K562 (cell line): ENCODE measurements around the gene CHD6. TPM values are rescaled to one million over a fixed set of nuclear protein-coding genes. Genes with fewer than 3 reads are reported as not detected.

Experiments
- ATAC-seq: fragments of 200-7000 bp; cut with Tn5 transposase; 3 replicates; pipeline ENCODE4 v1.9.1; 2020; ENCODE audit warnings: moderate library complexity
- BruUV-seq: library from RNA; stranded (reverse); fragments of 400-500 nt; replicated peaks from 2 replicates; lab custom pipeline; 2021; lab: Mats Ljungman, UMichigan
- CTCF ChIA-PET: fragments of 300-600 bp; formaldehyde crosslinking; extraction: SDS; loops from one replicate; lab custom pipeline; 2021; ENCODE audit warnings: low intra/inter-chr PET ratio; lab: Yijun Ruan, JAX
- POLR2A ChIA-PET: fragments of 300-600, 350-650 bp; sonication (Branson Sonifier 250); formaldehyde crosslinking; extraction: SDS; loops from one replicate; lab custom pipeline; 2021; ENCODE audit warnings: antibody characterized with exemption, inconsistent platforms; lab: Yijun Ruan, JAX
- DNase-seq, 4 experiments: peaks; one replicate each; pipeline versions ENCODE4 v3.0.0 to v3.0.0-alpha.2; 2011 to 2018; ENCODE audit warnings: low spot score in 3 of 4, mixed read lengths in 3 of 4; ENCODE audit errors: extremely low read depth in 1 of 4
- FAIRE-seq: peaks from 2 replicates; lab custom pipeline; 2011; peaks lifted over from hg19 to GRCh38; lab: Jason Lieb, UNC
- H2AFZ ChIP-seq: 2 replicates; pipeline ENCODE4 v1.6.0; 2011; ENCODE audit warnings: low read depth, low read length, control low read depth, inconsistent platforms
- H3K27ac ChIP-seq: fragments of 200-600 bp; 3 replicates; pipeline ENCODE4 v1.8.0; 2011; ENCODE audit warnings: low read depth, mild to moderate bottlenecking, control low read depth, inconsistent platforms, low read length, moderate library complexity, mixed read lengths; ENCODE audit errors: extremely low read depth
- H3K27me3 ChIP-seq, 2 experiments: fragments of 300-600 bp in 1 of 2; 2 replicates in 1 of 2; 3 replicates in 1 of 2; pipeline versions ENCODE4 v1.6.0 to v1.8.0; 2011; ENCODE audit warnings: inconsistent platforms in 2 of 2, low read length in 2 of 2, mild to moderate bottlenecking in 1 of 2, mixed read lengths in 1 of 2, moderate library complexity in 1 of 2; ENCODE audit not compliant: control insufficient read depth in 2 of 2, insufficient read depth in 2 of 2
- H3K36me3 ChIP-seq: fragments of 300-600 bp; 3 replicates; pipeline ENCODE4 v1.8.0; 2011; ENCODE audit warnings: mild to moderate bottlenecking, low read length, inconsistent platforms; ENCODE audit not compliant: control insufficient read depth, insufficient read depth
- H3K4me1 ChIP-seq, 2 experiments: fragments of 200-600 bp in 1 of 2; replicated peaks in 1 of 2; 2 replicates in 1 of 2; 3 replicates in 1 of 2; pipeline versions ENCODE4 v1.5.1 to v1.8.0; 2011; ENCODE audit warnings: inconsistent platforms in 2 of 2, low read length in 2 of 2, mild to moderate bottlenecking in 1 of 2, mixed read lengths in 1 of 2, moderate library complexity in 1 of 2; ENCODE audit not compliant: control insufficient read depth in 2 of 2, insufficient read depth in 2 of 2
- H3K4me2 ChIP-seq: 2 replicates; pipeline ENCODE4 v1.6.1; 2011; ENCODE audit warnings: low read length, control low read depth, inconsistent platforms, mixed read lengths; ENCODE audit not compliant: insufficient read depth
- H3K4me3 ChIP-seq: fragments of 200-600 bp; sonication (generic), shearing (Covaris generic); 2 replicates; pipeline ENCODE4 v1.5.1; 2016; ENCODE audit warnings: control low read depth, inconsistent platforms
- H3K79me2 ChIP-seq: fragments of 200-600 bp; 3 replicates; pipeline ENCODE4 v1.8.0; 2011; ENCODE audit warnings: low read length, inconsistent platforms; ENCODE audit not compliant: control insufficient read depth, insufficient read depth
- H3K9ac ChIP-seq, 2 experiments: 2 replicates each; pipeline versions ENCODE4 v1.6.0 to v1.6.1; 2011; ENCODE audit warnings: low read depth in 2 of 2, low read length in 2 of 2, control low read depth in 1 of 2, inconsistent platforms in 1 of 2, mild to moderate bottlenecking in 1 of 2, mixed read lengths in 1 of 2; ENCODE audit not compliant: insufficient read depth in 1 of 2
- H3K9me1 ChIP-seq: one replicate; pipeline ENCODE4 v1.6.0; 2011; ENCODE audit warnings: inconsistent platforms, mild to moderate bottlenecking, low read length, moderate library complexity; ENCODE audit not compliant: control insufficient read depth, insufficient read depth
- H3K9me3 ChIP-seq: replicated peaks from 2 replicates; pipeline ENCODE4 v1.5.1; 2011; ENCODE audit warnings: low read depth, low read length, inconsistent platforms; ENCODE audit not compliant: control insufficient read depth, insufficient read depth
- H4K20me1 ChIP-seq: replicated peaks from 2 replicates; pipeline ENCODE4 v1.6.1; 2011; ENCODE audit warnings: low read length, inconsistent platforms, mixed read lengths; ENCODE audit not compliant: control insufficient read depth, insufficient read depth
- DPF2 ChIP-seq: fragments of 450-650 bp; IDR thresholded peaks from 2 replicates; pipeline ENCODE4 v1.6.1; 2016
- ETV5 ChIP-seq: sonication (generic); formaldehyde crosslinking; IDR thresholded peaks from 2 replicates; pipeline ENCODE4 v1.4.0; 2020; ENCODE audit warnings: low read depth, mild to moderate bottlenecking, missing genetic modification reagents
- GATAD2B ChIP-seq: fragments of 450-650 bp; IDR thresholded peaks from 2 replicates; pipeline ENCODE4 v1.6.1; 2017; ENCODE audit warnings: mild to moderate bottlenecking, borderline replicate concordance
- HNRNPK ChIP-seq: fragments of 200-400 bp; formaldehyde crosslinking; IDR thresholded peaks from one replicate; pipeline ENCODE4 v1.6.1; 2018; ENCODE audit warnings: mild to moderate bottlenecking, low read depth, low read length; ENCODE audit not compliant: poor library complexity, severe bottlenecking
- LARP7 ChIP-seq: fragments of 450-650 bp; IDR thresholded peaks from 2 replicates; pipeline ENCODE4 v1.6.1; 2016
- MAFF ChIP-seq: IDR thresholded peaks from 2 replicates; pipeline ENCODE4 v1.6.1; 2012; ENCODE audit warnings: low read length, improper control_type of control experiment
- NR1H2 ChIP-seq: sonication (generic); formaldehyde crosslinking; IDR thresholded peaks from 2 replicates; pipeline ENCODE4 v1.4.0; 2020; ENCODE audit warnings: mild to moderate bottlenecking, missing genetic modification reagents
- SMAD3 ChIP-seq: fragments of 450-650 bp; formaldehyde crosslinking; conservative IDR thresholded peaks from 2 replicates; pipeline ENCODE4 v1.4.0; 2020; ENCODE audit warnings: mild to moderate bottlenecking
- TCFL5 ChIP-seq: fragments of 250-450 bp; sonication (Bioruptor Pico); conservative IDR thresholded peaks from 2 replicates; pipeline ENCODE4 v1.6.1; 2021; ENCODE audit warnings: mild to moderate bottlenecking, moderate library complexity, matching md5 sums
- TEAD2 ChIP-seq: fragments of 450-650 bp; IDR thresholded peaks from 2 replicates; pipeline ENCODE4 v1.6.1; 2016; ENCODE audit warnings: missing genetic modification characterization, control low read depth, missing compliant biosample characterization
- TGIF2 ChIP-seq: sonication (generic); formaldehyde crosslinking; IDR thresholded peaks from 2 replicates; pipeline ENCODE4 v1.8.1; 2022; ENCODE audit warnings: mild to moderate bottlenecking, missing genetic modification reagents, moderate library complexity
- U2AF1 ChIP-seq: fragments of 200-400 bp; formaldehyde crosslinking; optimal IDR thresholded peaks from 2 replicates; pipeline ENCODE3; 2017; ENCODE audit warnings: mild to moderate bottlenecking, low read depth, low read length, moderate library complexity
- WHSC1 ChIP-seq: IDR thresholded peaks from one replicate; pipeline ENCODE4 v1.6.1; 2012; ENCODE audit warnings: low read length, control low read depth, inconsistent platforms
- ZFX ChIP-seq: sonication (generic); formaldehyde crosslinking; IDR thresholded peaks from 2 replicates; pipeline ENCODE4 v1.8.0; 2022; ENCODE audit warnings: mild to moderate bottlenecking, missing genetic modification reagents, moderate library complexity
- ZNF282 ChIP-seq: sonication (generic); formaldehyde crosslinking; IDR thresholded peaks from 2 replicates; pipeline ENCODE4 v1.8.1; 2023; ENCODE audit warnings: missing genetic modification reagents
- ZNF668 ChIP-seq: fragments of 250-450 bp; sonication (Bioruptor Pico); IDR thresholded peaks from 2 replicates; pipeline ENCODE4 v1.8.0; 2022; ENCODE audit warnings: mild to moderate bottlenecking, inconsistent platforms
- WGBS: fragments of 100-300 bp; shearing (Covaris generic); methylation state at CpG from one replicate; pipeline ENCODE4 v1.1.6; 2016; ENCODE audit warnings: low coverage, mixed read lengths; ENCODE audit not compliant: insufficient coverage; ENCODE audit errors: missing lambda C conversion rate; 5-methylcytosine and 5-hydroxymethylcytosine counted together
- in situ Hi-C: fragments of 300-500 bp; cut with MboI; formaldehyde crosslinking; loops from 4 replicates; pipeline ENCODE4 v1.15.0; 2018; ENCODE audit warnings: inconsistent platforms, mixed read lengths
- intact Hi-C: fragments of 100-400 bp; cut with micrococcal nuclease; formaldehyde crosslinking; loops from 2 replicates; pipeline ENCODE4 v1.14.2; 2022
- polyA plus RNA-seq, 8 experiments: library from polyadenylated mRNA; depleted of rRNA in 4 of 8; stranded (reverse) in 5 of 8; unstranded in 3 of 8; fragments of >200 nt; fragmentation: Nextera tagmentation in 2 of 8; fragmentation: Illumina TruSeq in 1 of 8; extraction: Ambion mirVana in 2 of 8; extraction: Trizol in 1 of 8; gene quantifications; 2 replicates each; pipeline versions ENCODE4 v1.2.1 to v1.2.3, GENCODE V29; 2011 to 2014; ENCODE audit warnings: inconsistent platforms in 1 of 8, missing spikeins in 1 of 8
- total RNA-seq, 7 experiments: library from RNA; depleted of rRNA in 6 of 7; stranded (reverse); fragments of >200 nt in 6 of 7; fragmentation: Illumina TruSeq in 2 of 7; extraction: Trizol in 2 of 7; gene quantifications; 2 replicates each; pipeline versions ENCODE4 v1.2.1 to v1.2.3, GENCODE V29; 2011 to 2021; ENCODE audit warnings: low replicate concordance in 1 of 7
- TF ChIP-seq, protein P1 (sequence below): sonication (generic); formaldehyde crosslinking; IDR thresholded peaks from 2 replicates; pipeline ENCODE4 v1.8.0; 2023; ENCODE audit warnings: missing genetic modification reagents, mild to moderate bottlenecking, borderline replicate concordance

Gene CHD6
- total and polyA plus RNA-seq, 9 of the 15 experiments (the other 6 are each of a cell fraction or from before 2014, with no cell fraction given) = 3.9 to 24.2 (median 12.8) TPM

DNA sequence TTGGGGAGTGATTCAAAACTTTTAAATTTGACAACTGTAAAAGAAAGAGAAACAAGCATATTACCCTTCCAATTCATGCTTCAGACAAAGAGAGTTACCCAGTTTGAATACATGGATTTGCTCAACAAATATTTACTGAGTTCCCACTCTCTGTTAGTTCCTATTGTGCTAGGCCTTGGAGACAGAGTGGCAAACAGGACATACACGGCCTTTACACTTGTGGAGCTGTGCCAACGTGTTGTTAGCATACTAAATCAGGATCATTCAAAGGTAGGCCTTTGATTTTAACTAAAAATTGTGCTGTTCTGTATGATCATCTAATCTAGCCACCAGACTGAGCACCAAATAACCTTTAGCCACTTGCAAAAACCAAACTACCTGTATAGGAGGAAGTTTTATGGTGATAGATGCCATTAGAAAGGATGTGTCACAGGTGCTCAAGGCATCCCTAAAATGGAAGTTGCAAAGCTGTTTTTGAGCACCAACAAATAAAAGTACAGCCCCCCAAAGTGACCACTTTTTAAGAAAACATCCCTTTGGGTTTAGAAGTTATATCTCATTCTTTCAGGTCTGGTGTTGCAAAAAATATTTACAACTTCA is 84.5 kb downstream of the CHD6 start (continued):
- TF ChIP-seq, protein P1, sequence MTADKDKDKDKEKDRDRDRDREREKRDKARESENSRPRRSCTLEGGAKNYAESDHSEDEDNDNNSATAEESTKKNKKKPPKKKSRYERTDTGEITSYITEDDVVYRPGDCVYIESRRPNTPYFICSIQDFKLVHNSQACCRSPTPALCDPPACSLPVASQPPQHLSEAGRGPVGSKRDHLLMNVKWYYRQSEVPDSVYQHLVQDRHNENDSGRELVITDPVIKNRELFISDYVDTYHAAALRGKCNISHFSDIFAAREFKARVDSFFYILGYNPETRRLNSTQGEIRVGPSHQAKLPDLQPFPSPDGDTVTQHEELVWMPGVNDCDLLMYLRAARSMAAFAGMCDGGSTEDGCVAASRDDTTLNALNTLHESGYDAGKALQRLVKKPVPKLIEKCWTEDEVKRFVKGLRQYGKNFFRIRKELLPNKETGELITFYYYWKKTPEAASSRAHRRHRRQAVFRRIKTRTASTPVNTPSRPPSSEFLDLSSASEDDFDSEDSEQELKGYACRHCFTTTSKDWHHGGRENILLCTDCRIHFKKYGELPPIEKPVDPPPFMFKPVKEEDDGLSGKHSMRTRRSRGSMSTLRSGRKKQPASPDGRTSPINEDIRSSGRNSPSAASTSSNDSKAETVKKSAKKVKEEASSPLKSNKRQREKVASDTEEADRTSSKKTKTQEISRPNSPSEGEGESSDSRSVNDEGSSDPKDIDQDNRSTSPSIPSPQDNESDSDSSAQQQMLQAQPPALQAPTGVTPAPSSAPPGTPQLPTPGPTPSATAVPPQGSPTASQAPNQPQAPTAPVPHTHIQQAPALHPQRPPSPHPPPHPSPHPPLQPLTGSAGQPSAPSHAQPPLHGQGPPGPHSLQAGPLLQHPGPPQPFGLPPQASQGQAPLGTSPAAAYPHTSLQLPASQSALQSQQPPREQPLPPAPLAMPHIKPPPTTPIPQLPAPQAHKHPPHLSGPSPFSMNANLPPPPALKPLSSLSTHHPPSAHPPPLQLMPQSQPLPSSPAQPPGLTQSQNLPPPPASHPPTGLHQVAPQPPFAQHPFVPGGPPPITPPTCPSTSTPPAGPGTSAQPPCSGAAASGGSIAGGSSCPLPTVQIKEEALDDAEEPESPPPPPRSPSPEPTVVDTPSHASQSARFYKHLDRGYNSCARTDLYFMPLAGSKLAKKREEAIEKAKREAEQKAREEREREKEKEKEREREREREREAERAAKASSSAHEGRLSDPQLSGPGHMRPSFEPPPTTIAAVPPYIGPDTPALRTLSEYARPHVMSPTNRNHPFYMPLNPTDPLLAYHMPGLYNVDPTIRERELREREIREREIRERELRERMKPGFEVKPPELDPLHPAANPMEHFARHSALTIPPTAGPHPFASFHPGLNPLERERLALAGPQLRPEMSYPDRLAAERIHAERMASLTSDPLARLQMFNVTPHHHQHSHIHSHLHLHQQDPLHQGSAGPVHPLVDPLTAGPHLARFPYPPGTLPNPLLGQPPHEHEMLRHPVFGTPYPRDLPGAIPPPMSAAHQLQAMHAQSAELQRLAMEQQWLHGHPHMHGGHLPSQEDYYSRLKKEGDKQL (CRISPR knock-in tag) = no peak
- no peak for TF ChIP-seq TCFL5
- no peak for TF ChIP-seq LARP7

DNA sequence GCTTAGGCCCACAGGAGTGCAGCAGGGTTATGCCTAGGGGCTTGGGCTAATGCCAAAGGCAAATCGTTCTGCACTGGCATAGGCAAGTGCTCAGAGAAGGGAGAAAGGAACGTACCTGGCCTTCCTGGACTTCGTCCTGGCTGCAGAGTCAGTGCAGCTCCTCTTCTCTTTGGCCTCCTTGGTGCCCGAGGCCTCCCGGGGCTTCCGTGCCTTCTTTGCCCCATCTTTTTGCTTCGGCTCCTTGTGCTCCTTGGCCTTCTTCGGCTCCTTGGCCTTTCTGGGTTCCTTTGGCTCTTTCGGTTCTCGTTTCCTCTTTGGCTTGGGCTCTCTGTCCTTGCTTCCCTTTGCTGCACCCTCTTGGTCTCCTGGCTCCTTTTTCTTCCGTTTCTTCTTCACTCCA is 85.2 kb downstream of the CHD6 start:
- DNase-seq (no peak), FAIRE-seq (no peak), ATAC-seq (no peak)
- H3K9me1 ChIP-seq = no peaks in the 10 kb centered on the region
- H3K4me2 ChIP-seq = no peak overlapping the region
- H3K9ac ChIP-seq = no peak overlapping the region
- no peaks in the 10 kb centered on the region for H4K20me1 ChIP-seq
- H3K27me3 ChIP-seq = no peaks in the 10 kb centered on the region
- peaks cover 9% of the 10 kb centered on the region for H3K9me3 ChIP-seq
- H3K4me3 ChIP-seq = no peak overlapping the region
- no peak overlapping the region for H2AFZ ChIP-seq
- no peak overlapping the region for H3K27ac ChIP-seq
- intact Hi-C loops = no loop called here
- peaks cover 19% of the 10 kb centered on the region for H3K79me2 ChIP-seq
- POLR2A ChIA-PET = interaction anchor here (1.1 kb wide), 1 partner anchor 9 kb away, joined by 4 read pairs; no protein-coding TSS in a partner anchor
- no TSS peak for BruUV-seq
- CTCF ChIA-PET = no interaction called here
- H3K4me1 ChIP-seq = peaks cover 0 to 8% of the 10 kb centered on the region in 2 experiments; a peak in 2 of 5 replicates
- 87% methylated on average over 10 of the region's 11 CpGs for WGBS
- peaks cover 15% of the 10 kb centered on the region for H3K36me3 ChIP-seq
- in situ Hi-C loops = no loop called here
- TF ChIP-seq ZFX (no peak), DPF2 (no peak), TGIF2 (CRISPR knock-in tag) (no peak), TEAD2 (tag) (no peak), ZNF282 (CRISPR knock-in tag) (no peak), WHSC1 (no peak), HNRNPK (no peak), U2AF1 (no peak), ZNF668 (CRISPR knock-in tag) (no peak), MAFF (no peak), GATAD2B (no peak), NR1H2 (no peak), SMAD3 (CRISPR knock-in tag) (no peak), ETV5 (CRISPR knock-in tag) (no peak)
